HG03064 (cell line): ENCODE results near the gene AJAP1.

Source experiments
- ATAC-seq: cut with Tn5 transposase; IDR thresholded peaks from one replicate; pipeline ENCODE4 v1.9.1; 2021; ENCODE audit warnings: low read depth; ENCODE audit not compliant: unreplicated experiment

The AJAP1 gene

DNA sequence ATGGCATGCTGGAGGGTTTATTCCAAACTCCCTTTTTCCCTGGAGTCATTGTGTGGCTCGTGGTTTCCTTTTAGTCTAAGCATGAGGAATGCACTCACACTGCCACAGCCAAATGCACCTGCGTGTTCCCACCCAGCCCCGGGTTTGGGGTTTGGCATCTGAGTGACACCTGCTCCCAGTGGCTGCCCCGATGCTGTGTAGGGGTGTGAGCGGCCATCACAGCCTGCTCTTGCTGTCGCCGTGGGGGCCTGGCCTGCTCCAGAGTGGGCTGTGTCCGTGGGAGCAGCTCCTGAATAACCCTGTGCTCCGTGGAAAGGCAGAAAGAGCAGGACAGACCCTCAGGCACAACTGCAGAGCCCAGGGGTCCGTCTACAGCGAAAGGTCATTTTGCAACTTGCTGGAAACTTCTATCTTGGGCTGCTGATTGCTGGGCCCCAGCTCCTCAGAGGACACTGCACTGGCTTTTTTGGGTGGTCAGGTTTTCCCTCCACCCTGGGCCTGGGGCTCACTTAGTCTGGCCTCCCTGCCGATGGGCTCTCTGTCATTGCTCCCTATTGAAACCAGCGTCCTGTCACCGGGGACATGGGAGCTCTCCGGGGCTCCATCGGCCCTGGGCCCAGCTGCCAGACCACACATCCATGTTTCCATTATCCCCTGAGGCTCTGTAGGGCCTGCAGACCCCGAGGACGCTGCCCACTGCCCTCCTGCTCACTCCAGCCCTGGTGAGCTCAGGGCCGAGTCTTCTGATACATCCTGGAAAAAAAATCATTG lies 74.1 kb downstream of the AJAP1 start:
- no peak for ATAC-seq

DNA sequence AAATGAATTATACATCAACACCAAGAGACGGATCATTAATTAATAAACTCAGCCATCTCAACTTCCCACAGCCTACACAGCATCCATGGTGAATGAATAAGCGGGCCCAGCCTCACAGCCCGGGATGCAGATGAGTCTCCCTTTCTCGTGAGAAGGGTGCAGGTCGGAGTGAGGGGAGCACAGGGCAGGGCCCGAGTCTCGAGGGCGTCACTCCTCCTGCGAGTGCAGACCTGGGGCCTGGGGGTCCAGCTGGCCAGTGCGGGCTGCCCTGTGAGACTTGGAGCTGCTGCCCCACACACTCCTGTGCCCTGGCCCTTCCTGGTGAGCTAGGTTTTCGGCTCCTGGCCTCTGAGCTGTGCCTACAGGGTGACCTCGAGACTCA lies 74.7 kb downstream of the AJAP1 start:
- no peak for ATAC-seq

DNA sequence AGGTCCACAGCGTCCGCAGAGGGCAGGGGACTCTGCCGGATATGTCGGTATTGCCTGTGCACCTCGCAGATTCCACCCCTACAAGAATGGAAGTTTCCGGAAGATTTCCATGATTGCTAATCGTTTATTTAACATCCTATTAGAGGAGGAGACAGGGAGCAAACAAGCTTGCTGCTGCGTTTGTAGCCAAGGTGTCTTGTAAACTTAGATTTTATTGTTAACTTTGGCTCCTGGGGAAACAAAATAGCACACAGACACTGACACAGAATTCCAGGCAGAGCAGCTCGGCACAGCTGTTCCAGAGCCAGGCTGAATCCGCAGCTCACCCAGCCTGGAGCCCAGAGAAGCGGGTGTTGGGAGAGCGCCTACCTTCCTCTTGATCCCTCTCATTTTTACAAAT lies 75.7 kb downstream of the AJAP1 start:
- ATAC-seq = no peak

DNA sequence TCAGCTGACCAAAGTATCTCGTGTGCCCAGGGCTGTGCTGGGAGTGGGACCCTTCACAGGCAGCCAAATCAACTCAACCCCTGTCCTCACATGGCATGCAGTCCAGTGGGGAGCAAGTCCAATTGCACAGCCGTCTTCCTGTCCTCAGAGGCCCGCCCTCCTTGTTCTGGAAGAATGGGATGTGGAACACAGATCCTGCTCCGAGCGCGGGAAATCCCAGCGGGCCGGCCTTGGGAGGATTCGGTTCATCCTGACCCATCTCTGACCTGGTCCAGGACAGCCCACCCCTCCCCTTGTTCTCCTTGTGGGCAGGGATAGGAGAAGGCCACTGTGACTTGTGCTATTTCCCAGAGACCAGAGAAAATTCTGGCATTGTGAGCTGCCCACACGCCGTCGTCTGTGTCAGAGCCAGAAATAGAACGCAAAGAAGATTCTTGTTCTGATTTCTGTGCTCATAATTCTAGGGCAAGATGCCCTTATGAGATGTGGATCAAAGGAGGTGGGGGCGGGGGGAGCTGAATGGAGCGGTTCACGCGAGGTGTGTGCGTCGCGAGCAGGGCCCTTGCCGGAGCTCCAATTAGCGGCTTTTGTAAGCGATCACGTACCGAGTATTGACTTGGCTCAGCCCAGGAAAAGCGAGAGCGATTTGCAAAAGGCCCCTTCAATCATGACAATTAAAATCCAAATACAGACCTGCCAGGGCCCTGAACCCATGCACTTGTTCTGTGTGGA lies 79.2 kb downstream of the AJAP1 start:
- ATAC-seq = no peak

DNA sequence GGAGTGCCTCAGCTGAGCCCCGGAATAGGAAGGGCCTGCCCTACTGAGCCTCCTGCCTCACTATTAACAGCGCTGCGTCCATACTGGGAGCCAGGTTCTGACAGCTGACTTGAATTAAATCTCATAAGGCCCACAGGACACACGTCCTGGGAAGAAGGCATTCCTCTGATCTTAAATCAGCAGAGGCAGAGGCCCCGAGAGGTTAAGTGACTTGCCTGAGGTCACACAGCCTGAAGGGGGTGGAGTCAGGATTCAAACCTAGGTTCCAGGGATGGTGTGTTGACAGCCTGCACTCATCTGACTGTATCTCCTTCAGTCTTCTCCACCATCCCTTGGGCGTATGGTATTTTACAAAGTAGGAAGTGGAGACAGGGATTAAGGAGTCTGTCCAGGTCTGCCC lies 79.8 kb downstream of the AJAP1 start:
- ATAC-seq = no peak

DNA sequence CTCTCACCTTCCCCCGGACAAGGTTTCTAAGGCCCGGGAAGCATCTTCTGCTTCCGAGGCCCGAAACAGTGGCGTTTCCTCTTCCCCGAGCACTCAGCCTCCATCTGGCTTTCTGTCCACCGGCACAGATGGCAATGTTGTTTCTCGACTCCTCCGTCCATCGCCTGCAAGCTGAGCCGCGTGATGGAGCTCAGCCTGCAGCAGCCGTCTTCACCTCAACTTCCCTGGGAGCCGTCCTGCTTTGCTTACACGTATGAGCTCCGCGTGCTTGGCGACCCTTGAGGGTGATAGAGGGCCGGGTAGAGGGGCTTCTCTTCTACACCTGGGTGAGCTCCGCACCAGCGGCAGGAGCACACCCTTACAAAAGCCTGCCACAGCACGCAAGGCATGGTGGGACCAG lies 80.4 kb downstream of the AJAP1 start:
- no peak for ATAC-seq

DNA sequence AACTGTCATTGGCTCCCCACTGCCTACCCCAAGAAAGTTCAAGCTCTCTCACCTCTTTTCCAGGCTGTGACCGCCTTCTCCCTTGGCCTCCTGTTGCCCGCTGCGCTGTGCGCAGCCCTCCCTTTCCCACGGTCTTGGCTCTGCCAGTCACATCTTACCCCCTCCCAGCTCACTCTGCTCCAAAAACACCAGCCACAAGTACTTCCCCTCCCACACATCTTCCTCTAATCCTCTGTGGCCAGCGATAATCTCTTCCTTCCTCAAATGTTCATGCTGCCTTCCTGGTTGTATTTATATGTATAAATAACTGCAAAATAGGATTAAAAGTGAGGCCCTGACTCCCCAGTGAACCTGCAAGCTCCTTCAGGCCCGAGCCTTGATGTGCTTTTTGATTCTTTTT lies 81.8 kb downstream of the AJAP1 start:
- ATAC-seq = no peak

DNA sequence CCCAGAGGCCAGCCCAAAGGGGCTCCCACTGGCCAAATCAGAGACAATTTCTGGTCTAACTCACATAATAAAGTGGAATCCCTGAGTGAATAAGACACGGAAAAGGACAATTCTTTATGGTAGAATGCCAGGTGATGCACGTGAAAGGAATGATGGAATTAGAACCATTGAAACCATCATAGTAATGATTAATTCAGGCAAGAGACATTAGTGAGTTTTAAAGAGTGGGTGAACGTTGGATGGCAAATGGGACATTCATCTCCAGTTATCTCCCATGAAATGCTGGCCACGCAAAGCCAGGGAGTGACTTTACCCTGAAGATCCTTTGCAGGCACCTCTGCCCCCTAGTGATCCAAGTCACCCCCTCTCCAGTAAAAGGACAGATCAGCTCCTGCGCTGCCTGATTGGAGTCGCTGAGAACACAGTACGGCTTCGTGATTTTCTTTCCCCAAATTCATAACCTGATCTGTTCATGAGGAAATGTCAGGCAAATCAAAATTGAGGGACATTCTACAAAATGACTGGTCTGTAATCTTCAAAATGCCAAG lies 87.5 kb downstream of the AJAP1 start:
- ATAC-seq = no peak

DNA sequence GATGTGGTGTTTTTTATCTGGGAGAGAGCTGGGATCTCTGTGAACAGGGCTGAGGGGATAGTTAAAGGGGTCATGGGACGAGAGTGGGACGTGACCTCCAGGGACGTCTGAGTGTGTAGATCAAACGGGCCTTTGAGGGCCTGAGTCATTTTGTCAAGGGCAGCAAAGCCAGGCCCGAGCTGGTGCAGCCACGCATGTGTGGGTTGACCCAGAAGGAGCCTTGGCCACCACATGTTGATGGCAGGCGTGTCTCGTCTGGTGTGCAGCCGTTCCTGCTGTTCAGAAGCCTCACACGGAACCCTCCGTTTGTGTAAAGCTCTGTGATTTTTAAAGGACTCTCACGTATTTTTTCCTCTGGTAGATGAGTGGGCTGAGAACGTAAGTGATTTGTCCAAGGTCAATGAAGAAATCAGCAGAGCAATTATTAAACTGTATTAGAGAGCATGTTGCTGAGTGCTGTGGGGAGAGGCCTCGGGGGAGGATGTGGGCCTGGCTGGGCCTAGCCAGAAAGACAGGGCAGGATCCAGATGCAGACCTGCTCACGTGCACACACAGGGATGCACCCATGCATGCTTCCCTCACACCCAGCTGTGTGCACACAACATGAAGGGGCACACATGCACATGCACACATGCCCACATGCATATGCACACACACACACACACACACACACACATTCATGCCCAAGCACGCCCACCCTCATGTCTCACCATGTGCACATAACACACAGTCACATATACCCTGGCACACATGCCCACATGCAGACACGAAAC lies 89.8 kb downstream of the AJAP1 start:
- ATAC-seq = no peak

DNA sequence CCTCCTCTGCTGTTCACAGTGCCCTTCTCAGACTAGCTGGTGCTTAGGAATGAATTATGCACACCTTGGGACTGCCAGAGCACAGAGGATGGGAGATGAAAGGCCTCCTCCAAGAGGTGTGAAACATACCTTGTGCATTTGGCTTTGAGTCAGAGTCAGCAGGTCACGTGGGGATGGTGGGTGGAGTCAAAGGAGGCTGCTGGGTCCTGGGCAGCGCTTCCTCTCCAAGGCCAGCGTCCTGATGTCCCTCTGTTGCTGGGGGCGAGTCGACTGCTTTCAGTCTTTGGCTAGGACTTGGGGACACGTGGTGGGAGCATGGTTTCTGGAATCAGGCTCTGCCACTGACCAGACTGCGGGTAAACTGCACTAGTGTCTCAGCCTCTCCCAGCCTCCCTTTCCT lies 91.2 kb downstream of the AJAP1 start:
- no peak for ATAC-seq

DNA sequence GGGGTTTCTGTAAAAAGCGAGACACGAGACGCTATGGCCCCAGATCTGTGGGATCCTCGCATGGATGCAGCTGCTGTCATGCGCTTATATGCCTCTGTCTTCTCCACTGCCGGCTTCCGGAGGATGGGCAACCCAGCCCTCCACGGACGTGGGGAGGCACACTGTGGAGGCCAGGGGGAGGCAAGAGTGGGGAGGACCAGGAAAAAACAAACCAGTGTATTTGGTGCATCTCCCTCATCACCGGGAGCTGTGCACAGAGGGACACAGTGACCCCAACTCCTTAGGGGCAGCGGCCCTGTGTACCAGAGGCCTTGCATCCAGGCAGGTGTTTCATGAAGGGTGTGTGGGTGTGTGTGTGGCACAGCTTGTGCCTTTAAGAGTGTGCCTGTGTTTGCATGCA lies 95.0 kb downstream of the AJAP1 start:
- ATAC-seq = no peak

DNA sequence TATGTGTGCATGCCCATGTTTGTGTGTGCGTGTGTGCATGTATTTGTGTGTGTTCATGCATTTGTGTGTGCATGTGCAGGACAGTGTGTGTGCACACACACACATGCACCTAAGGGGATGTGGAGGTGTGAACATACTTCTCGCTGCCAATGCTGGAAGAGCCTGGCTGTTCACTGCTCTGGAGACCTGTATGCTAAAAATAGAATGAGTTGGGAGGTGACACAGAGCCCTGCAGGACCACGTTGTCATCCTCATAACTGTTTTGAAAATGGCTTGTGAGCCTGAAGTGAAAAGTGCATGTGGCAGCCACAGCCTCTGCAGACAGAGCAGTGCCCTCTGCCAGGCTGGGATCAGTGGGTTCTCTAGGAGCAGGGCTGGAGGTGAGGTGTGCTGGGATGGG lies 95.8 kb downstream of the AJAP1 start:
- ATAC-seq = no peak

DNA sequence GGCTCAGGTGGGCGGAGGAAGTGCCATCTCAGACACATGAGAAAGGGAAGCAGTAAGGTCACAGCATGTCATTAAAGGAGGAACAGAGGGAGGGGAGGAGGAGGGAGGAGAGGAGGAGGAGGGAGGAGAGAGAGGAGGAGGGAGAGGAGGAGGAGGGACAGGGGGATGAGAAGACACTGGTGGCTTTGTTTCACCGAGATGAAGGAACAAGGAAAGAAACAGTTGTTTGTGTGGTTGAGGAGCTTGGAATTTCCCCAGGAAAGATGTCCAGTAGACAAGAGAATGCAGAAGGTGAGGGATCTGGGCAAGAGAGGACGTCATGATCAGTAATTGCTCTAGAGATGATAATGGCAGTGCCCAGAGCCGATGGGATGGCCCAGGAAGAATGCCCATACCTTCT lies 97.7 kb downstream of the AJAP1 start:
- no peak for ATAC-seq

DNA sequence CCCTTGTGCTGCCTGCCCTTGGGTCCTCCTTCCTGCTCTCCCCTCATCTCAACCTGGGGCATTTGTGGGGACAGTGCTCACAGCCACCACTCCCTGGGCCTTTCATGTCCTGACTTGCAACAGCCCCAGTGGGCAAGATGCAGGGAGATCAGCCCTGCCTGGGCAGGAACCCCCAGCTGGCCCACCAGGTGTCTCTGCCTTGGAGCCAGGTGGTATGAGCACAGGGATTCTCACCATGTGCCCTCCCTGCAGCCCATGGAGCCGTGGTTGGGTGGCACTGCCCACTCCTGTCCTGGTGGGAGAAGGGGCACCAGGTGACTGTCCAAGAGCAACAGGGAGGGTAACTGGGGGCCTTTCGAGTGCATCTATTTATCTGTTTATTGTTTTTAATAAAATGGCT lies 100.4 kb downstream of the AJAP1 start:
- no peak for ATAC-seq

DNA sequence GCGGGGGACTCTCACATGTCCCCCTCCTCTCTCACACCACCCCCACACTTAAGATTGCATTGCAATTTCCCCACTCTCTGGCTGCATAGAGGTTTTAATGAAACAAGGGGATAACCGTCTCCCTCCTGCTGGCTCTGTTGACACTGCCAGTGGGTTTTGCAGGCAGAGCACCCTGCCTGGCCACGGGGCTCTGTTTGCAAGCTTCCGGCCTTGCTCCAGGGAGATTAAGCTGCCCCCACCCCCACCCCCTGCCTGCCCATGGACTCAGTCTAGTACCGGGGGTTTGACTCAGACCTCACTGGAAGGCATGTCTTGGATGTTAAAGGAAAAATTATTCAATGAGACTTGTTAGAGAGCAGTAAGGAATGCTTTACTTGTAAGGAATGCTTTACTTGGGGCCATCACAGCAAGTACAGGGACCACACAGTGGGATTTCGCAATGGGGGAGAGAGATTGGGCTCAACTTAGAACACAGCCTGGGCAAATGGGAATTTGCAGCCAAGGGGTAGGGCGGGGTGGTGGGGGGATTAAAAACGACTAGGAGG lies 101.0 kb downstream of the AJAP1 start:
- no peak for ATAC-seq

DNA sequence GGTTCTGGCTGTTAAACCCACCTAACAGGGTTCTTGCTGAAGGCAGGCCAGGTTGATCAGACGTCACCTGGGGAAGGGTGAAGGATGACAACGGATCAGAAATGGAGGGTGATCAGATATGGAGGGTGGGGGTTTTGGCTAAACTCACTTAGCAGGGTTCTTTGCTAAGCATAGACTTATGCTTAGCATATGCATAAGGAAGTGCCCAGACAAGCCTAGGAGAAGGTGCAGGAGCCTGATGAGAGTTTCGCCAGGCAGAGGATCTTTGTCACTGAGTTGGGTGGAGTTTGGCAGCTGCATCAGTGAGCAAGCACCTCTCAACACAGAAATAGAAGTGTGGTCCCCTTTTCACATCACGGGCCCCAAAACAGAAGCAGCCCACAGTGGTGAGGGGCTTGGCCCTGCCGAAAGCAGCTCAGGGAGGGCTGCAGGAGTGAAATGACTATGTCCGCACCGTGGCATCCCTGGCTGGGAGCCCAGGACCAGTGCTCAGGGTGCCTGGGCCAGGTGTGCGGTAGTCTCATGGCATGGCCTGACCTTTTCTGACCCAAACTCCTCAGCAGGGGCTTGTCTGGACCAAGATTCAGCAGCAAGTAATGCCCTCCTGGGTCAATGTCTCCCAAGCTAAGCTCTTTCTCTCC lies 101.6 kb downstream of the AJAP1 start:
- ATAC-seq = no peak

DNA sequence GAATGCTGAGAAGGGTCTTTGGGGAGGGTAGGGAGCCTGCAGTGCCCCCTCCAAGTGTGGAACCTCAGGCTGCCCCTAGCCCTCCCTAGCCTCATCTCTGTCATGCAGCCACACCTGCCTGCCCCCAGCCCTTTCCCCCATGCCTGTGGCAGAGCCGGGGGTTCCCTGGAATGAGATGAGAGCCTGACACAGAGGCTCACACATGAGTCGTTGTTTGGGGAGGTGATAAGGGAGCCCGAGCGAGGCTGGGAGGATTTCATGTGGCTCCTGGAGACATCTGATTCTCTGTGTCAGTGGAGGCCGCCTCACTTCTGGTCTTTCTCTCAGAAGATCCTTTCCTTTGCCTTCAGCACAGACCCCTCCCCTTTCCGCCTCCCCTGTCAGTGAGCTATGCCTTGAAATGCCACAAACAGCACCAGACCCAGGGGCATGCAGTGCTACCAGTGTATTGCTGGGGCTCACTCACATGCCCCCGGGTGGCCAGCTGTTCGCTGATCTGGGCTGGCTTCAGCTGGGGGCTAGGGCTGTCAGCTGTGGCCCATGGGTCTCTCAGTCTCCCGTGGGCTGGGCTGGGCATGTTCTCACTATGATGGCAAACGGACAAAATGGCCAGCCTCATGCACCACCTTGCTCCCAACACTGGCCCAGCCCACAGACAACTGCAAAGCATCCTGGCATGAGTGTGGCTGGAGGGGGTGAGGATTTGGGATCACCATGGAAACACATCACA lies 102.6 kb downstream of the AJAP1 start:
- ATAC-seq = no peak

DNA sequence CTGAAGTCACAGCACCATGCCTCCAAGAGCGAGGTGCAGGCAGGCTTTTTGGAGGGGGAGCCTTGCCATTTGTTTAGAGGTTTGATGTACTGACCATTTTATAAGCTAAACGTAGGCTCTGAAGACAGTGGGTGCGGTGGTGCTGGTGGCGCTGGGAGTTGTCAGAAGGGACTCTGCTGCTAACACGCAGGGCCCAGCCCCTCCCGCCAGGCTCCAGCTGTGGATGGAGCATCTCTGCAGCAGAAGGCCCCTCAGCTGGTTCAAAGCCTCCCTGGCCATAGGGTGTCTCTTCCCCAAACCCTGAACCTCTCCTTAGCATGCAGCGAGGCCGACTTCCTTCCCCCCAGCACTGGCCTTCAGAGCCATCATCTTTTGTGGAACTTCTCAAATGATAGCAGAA lies 105.3 kb downstream of the AJAP1 start:
- no peak for ATAC-seq

DNA sequence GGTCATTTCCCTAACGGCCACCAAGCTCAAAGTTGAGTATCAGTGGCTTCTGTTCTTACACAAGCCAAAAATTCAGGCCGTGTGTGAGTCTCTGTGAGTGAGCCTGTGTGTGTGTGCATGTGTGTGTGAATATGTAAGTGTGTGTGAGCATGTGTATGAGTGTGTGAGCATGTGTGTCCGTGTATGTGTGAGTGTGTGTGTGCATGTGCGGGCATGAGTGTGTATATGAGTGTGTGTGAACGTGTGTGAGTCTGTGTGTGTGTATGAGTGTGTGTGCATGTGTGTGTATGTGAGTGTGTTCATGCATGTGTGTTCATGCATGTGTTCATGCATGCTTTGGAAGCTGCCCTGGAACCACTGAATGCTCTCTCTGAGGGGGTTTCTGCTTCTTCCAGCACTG lies 105.7 kb downstream of the AJAP1 start:
- no peak for ATAC-seq

DNA sequence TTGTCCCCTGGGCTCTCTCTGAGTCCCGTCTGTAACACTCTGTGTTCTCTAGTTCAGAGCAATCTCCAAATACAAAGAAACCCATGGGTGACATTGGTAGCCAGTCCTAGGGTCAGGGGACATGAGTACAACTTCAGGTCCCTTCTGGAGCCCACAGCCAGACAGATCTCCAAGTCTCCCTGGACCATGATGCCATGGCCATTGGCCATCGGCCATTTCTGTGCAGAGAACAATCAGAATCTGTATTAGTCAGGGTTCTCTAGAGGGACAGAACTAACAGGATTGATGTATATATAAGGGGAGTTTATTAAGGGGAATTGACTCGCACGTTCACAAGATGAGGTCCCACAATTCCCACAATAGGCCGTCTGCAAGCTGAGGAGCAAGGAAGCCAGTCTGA lies 106.9 kb downstream of the AJAP1 start:
- no peak for ATAC-seq
